ENCODE results near the gene CHGA. TPM values are rescaled to one million over a fixed set of nuclear protein-coding genes. Genes with fewer than 3 reads are reported as not detected.

Gene CHGA
- total and polyA plus RNA-seq, 4 donors = 0.05 TPM; not detected in 3

DNA sequence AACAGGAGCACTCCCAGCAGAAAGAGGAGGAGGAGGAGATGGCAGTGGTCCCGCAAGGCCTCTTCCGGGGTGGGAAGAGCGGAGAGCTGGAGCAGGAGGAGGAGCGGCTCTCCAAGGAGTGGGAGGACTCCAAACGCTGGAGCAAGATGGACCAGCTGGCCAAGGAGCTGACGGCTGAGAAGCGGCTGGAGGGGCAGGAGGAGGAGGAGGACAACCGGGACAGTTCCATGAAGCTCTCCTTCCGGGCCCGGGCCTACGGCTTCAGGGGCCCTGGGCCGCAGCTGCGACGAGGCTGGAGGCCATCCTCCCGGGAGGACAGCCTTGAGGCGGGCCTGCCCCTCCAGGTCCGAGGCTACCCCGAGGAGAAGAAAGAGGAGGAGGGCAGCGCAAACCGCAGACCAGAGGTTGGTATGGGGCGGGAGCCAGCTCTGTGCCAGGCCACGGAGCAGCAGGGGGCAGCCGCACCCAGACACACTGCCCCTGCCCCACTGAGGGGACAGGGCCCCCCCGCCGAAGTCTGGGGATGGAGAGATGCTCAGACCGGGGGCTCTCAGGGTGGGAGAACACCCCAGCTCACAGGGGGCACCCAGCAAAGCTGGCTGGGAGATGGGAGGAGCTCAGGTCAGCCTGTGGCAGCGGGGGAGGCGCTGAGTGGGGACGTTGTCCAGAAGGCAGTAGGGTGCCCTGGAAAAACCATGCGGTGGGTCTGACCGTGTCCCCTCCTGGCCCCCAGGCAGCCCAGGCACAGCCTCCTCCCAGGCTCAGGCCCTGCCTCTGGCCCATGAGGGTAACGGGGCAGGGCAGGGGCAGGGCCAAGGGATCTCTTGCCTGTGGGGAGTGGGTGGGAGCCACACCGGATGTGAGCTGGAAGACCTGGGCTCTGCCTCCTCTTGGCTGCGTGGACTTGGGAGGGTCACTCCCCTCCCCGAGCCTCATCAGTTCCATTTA, 9.8 kb downstream of the CHGA start (continued):
- no peak for TF ChIP-seq HNF4G (IDR thresholded peaks at IDR 0.05)
- no peak for TF ChIP-seq SP1 (IDR thresholded peaks at IDR 0.05)
- no peak for TF ChIP-seq FOXA1 (IDR thresholded peaks at IDR 0.05)
- no peak for TF ChIP-seq GABPA (IDR thresholded peaks at IDR 0.05 in 1 of 2, conservative IDR thresholded peaks at IDR 0.05 in 1 of 2)
- no peak for TF ChIP-seq EGR1 (IDR thresholded peaks at IDR 0.05; ENCODE audit: low read depth in 2 of 2)
- TF ChIP-seq, protein P1, sequence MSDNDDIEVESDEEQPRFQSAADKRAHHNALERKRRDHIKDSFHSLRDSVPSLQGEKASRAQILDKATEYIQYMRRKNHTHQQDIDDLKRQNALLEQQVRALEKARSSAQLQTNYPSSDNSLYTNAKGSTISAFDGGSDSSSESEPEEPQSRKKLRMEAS (IDR thresholded peaks at IDR 0.05) = no peak
- no peak for TF ChIP-seq JUND (IDR thresholded peaks at IDR 0.05)

DNA sequence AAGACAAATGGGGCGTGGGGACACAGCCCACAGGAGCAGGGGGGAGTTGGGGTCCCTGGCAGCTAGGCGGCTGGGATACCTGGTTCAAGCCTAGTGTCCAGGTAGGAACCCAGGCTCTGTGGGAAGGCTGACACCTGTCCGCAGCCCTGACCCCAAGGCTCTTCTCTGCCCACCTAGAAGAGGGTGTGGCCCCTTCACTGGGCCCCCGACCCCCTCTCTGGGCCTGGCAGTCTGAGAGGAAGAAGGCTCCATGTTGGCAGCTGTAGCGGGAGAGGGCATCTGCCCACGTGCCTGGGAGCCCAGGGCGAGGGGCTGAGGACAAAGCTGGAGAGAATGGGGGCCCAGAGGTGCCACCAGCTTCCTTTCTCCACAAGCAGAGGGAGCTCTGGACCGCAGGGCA, 10.5 kb downstream of the CHGA start:
- 92% methylated on average over 8 of the region's 8 CpGs for WGBS
- TF ChIP-seq, protein P1 (IDR thresholded peaks at IDR 0.05) = no peak
- TF ChIP-seq EGR1 (IDR thresholded peaks at IDR 0.05; ENCODE audit: low read depth in 2 of 2) (no peak), RAD21 (IDR thresholded peaks at IDR 0.05) (no peak), SP1 (IDR thresholded peaks at IDR 0.05) (no peak)
- H3K9me3 ChIP-seq (ENCODE audit: control insufficient read depth in 4 of 4, low read length in 3 of 4) = no peaks in the 10 kb centered on the region

DNA sequence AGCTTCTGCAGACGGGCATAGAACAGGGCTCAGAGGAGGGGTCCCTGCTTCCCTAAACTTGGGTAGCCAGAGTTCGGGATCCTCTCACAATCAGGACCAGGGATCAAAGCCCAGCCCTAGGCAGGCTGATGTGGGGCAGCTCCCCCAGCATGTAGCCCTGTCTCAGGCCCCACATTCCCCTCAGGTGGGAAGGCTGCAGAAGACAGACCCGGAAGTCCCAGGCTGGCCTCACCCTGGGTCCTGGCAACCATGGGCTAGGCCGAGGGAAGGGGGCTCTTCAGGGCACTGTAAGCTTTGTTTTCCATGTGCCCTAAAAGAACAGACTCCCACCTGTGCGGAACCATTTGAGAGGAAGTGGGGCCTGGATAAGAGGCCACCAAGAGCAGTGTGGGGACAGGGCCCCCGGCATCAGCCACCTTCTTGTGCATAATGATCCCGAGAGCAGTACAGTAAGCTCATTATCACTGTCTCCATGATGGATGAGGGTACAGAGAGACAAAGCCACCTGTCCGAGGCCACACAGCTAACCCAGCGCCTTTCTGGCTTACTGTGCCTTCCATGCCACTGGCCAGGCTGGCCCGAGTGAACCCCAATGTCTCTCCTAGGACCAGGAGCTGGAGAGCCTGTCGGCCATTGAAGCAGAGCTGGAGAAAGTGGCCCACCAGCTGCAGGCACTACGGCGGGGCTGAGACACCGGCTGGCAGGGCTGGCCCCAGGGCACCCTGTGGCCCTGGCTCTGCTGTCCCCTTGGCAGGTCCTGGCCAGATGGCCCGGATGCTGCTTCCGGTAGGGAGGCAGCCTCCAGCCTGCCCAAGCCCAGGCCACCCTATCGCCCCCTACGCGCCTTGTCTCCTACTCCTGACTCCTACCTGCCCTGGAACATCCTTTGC, 11.5 kb downstream of the CHGA start:
- Histone ChIP-seq H3K4me1 (ENCODE audit: control insufficient read depth in 4 of 4, insufficient read depth in 4 of 4, low read length in 3 of 4) (peaks cover 0 to under 1% (median 0%) of the 10 kb centered on the region in 4 donors), H3K9me3 (ENCODE audit: control insufficient read depth in 4 of 4, low read length in 3 of 4) (no peaks in the 10 kb centered on the region), H3K9ac (ENCODE audit: low read depth in 1 of 2, low read length in 2 of 2) (no peak overlapping the region), H3K27me3 (ENCODE audit: control insufficient read depth in 4 of 4, insufficient read depth in 4 of 4, low read length in 3 of 4) (no peaks in the 10 kb centered on the region), H3K36me3 (ENCODE audit: control insufficient read depth in 4 of 4, insufficient read depth in 3 of 4, low read depth in 1 of 4, low read length in 3 of 4) (peaks cover 0 to 2% (median 0%) of the 10 kb centered on the region in 4 donors), H3K4me3 (ENCODE audit: low read depth in 1 of 3, low read length in 3 of 3) (no peak overlapping the region), H3K27ac (ENCODE audit: low read depth in 1 of 2, low read length in 2 of 2) (no peak overlapping the region)
- TF ChIP-seq NR2F2 (IDR thresholded peaks at IDR 0.05) (no peak), FOXA1 (IDR thresholded peaks at IDR 0.05) (no peak), GABPA (IDR thresholded peaks at IDR 0.05 in 1 of 2, conservative IDR thresholded peaks at IDR 0.05 in 1 of 2) (no peak), HNF4G (IDR thresholded peaks at IDR 0.05) (no peak), SP1 (IDR thresholded peaks at IDR 0.05) (no peak), FOXA2 (IDR thresholded peaks at IDR 0.05) (no peak), EGR1 (IDR thresholded peaks at IDR 0.05; ENCODE audit: low read depth in 2 of 2) (no peak)
- TF ChIP-seq, protein P2, sequence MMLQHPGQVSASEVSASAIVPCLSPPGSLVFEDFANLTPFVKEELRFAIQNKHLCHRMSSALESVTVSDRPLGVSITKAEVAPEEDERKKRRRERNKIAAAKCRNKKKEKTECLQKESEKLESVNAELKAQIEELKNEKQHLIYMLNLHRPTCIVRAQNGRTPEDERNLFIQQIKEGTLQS (IDR thresholded peaks at IDR 0.05) = no peak
- no peak for DNase-seq (ENCODE audit: low spot score)
- 81% methylated on average over 19 of the region's 19 CpGs for WGBS

More for the DNA sequence above, 10.5 kb downstream of the CHGA start:
- Histone ChIP-seq H3K9ac (ENCODE audit: low read depth in 1 of 2, low read length in 2 of 2) (no peak overlapping the region), H3K36me3 (ENCODE audit: control insufficient read depth in 4 of 4, insufficient read depth in 3 of 4, low read depth in 1 of 4, low read length in 3 of 4) (peaks cover 0 to 2% (median 0%) of the 10 kb centered on the region in 4 donors), H3K27me3 (ENCODE audit: control insufficient read depth in 4 of 4, insufficient read depth in 4 of 4, low read length in 3 of 4) (no peaks in the 10 kb centered on the region), H3K4me3 (ENCODE audit: low read depth in 1 of 3, low read length in 3 of 3) (no peak overlapping the region), H3K27ac (ENCODE audit: low read depth in 1 of 2, low read length in 2 of 2) (no peak overlapping the region), H3K4me1 (ENCODE audit: control insufficient read depth in 4 of 4, insufficient read depth in 4 of 4, low read length in 3 of 4) (no peaks in the 10 kb centered on the region)
- DNase-seq (ENCODE audit: low spot score) = no peak

DNA sequence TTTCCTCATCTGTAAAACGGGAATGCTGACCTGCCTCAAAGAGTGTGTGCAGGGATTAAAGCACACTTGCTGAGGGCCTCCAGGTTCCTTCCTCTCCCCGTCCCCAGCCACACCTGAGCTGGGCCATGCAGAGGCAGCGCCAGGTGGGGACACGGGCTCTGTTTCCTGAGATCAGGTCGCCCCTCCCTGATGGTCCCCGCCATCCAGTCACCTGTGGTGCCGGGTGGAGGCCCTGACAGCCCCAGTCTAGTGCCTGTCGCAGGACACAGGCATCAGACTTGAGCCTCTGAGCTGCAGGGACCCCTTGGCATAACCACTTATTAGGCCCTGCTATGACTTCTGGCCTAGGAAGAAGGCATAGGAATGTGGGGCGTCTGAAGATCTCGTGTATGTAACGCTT, 12.5 kb downstream of the CHGA start:
- no peak overlapping the region for H3K4me3 ChIP-seq (ENCODE audit: low read depth in 1 of 3, low read length in 3 of 3)
- WGBS = 96% methylated on average over 11 of the region's 11 CpGs
- no peak overlapping the region for H3K27ac ChIP-seq (ENCODE audit: low read depth in 1 of 2, low read length in 2 of 2)
- peaks cover 0 to 2% (median 0%) of the 10 kb centered on the region in 4 donors for H3K36me3 ChIP-seq (ENCODE audit: control insufficient read depth in 4 of 4, insufficient read depth in 3 of 4, low read depth in 1 of 4, low read length in 3 of 4)
- H3K4me1 ChIP-seq (ENCODE audit: control insufficient read depth in 4 of 4, insufficient read depth in 4 of 4, low read length in 3 of 4) = peaks cover 3 to 10% (median 9%) of the 10 kb centered on the region in 4 donors
- TF ChIP-seq SP1 (IDR thresholded peaks at IDR 0.05) (no peak), JUND (IDR thresholded peaks at IDR 0.05) (no peak), TAF1 (conservative IDR thresholded peaks at IDR 0.05) (no peak), RXRA (IDR thresholded peaks at IDR 0.05) (no peak)
- no peaks in the 10 kb centered on the region for H3K9me3 ChIP-seq (ENCODE audit: control insufficient read depth in 4 of 4, low read length in 3 of 4)
- H3K27me3 ChIP-seq (ENCODE audit: control insufficient read depth in 4 of 4, insufficient read depth in 4 of 4, low read length in 3 of 4) = no peaks in the 10 kb centered on the region
- no peak for DNase-seq (ENCODE audit: low spot score)
- no peak overlapping the region for H3K9ac ChIP-seq (ENCODE audit: low read depth in 1 of 2, low read length in 2 of 2)

All from liver (tissue), 9 donors.